ENCODE measurements around the gene EEF2K. TPM values are rescaled to one million over a fixed set of nuclear protein-coding genes. Genes with fewer than 3 reads are reported as not detected.

The EEF2K gene
- total and polyA plus RNA-seq, 2 of the 13 experiments (the other 11 are each of a cell fraction or from before 2014, with no cell fraction given): 22.0 to 23.8 TPM

DNA sequence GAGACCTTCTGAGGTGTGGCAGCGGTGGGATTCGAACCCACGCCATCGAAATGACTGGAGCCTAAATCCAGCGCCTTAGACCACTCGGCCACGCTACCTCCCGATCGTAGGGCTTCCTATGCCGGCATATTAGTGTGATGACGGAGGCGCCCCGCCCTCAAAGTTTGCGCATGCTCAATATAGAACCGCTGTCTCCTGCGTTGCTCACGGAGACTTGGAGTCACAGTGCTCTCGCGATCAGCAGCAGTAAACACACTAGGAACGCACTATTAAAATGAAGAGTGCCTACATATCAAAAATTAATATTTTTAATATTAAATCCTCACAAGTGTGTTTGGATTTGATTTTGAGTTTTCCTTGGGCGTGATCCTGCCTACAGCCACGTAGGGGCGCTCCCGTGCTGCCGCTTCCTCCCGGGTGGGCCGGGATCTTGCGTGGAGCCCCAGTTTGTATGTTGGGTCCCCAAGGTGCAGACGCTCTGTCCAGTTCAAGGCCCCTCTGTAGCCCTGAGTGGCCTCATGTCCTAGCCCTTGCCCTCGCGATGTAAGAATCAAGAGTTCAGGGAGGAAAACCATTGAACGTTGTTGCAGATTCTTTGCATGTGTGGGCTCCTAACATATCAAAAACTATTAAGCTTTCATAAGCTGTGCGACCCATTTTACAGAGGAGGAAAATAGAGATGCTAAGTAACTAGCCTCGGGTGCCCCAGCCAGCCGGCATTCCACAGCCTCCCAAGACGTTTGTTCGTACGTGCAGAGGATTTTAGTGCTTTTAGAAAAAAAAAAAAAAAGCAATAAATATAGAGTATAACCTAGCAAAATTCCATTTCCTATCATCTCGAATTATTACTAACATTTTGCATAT lies 10.2 kb upstream of the EEF2K start (continued):
- TF ChIP-seq, protein P1, sequence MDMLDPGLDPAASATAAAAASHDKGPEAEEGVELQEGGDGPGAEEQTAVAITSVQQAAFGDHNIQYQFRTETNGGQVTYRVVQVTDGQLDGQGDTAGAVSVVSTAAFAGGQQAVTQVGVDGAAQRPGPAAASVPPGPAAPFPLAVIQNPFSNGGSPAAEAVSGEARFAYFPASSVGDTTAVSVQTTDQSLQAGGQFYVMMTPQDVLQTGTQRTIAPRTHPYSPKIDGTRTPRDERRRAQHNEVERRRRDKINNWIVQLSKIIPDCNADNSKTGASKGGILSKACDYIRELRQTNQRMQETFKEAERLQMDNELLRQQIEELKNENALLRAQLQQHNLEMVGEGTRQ (IDR thresholded peaks at IDR 0.05; ENCODE audit: low read depth, low read length): no peak
- TF ChIP-seq, protein P1 (CRISPR knock-in tag; IDR thresholded peaks at IDR 0.05; ENCODE audit: borderline replicate concordance): no peak
- TF ChIP-seq SP2 (CRISPR knock-in tag; IDR thresholded peaks at IDR 0.05) (no peak), NCOA1 (CRISPR knock-in tag; IDR thresholded peaks at IDR 0.05) (peak; percentile 24; the same call in 1 of the 2 replicates), LCORL (IDR thresholded peaks at IDR 0.05) (no peak), LCORL (CRISPR knock-in tag; IDR thresholded peaks at IDR 0.05) (peak; percentile 64; the same call in 1 of the 2 replicates), NFRKB (IDR thresholded peaks at IDR 0.05) (no peak), ZFYVE20 (CRISPR knock-in tag; IDR thresholded peaks at IDR 0.05; ENCODE audit: borderline replicate concordance, low read depth) (no peak), ZNF777 (CRISPR knock-in tag; IDR thresholded peaks at IDR 0.05) (no peak), ZNF878 (CRISPR knock-in tag; IDR thresholded peaks at IDR 0.05) (peak; percentile 98), ZNF773 (CRISPR knock-in tag; IDR thresholded peaks at IDR 0.05; ENCODE audit: borderline replicate concordance) (no peak; the same call in 1 of the 2 replicates), SP140L (CRISPR knock-in tag; IDR thresholded peaks at IDR 0.05; ENCODE audit: borderline replicate concordance) (0 out of 2 replicates have a peak, but pooled peaks have one; percentile 86), RARA (CRISPR knock-in tag; IDR thresholded peaks at IDR 0.05) (0 out of 2 replicates have a peak, but pooled peaks have one; percentile 44), SRSF9 (IDR thresholded peaks at IDR 0.05; ENCODE audit: borderline replicate concordance, insufficient read depth, low read depth, low read length, poor library complexity, severe bottlenecking) (no peak), ZNF883 (CRISPR knock-in tag; IDR thresholded peaks at IDR 0.05; ENCODE audit: not compliant biosample characterization) (peak; percentile 70), ZC3H4 (CRISPR knock-in tag; IDR thresholded peaks at IDR 0.05; ENCODE audit: borderline replicate concordance) (no peak; the same call in 1 of the 2 replicates), NFAT5 (CRISPR knock-in tag; IDR thresholded peaks at IDR 0.05) (no peak), ZNF138 (CRISPR knock-in tag; IDR thresholded peaks at IDR 0.05; ENCODE audit: low read depth) (peak; percentile 95; the same call in 1 of the 2 replicates), ZNF790 (CRISPR knock-in tag; IDR thresholded peaks at IDR 0.05; ENCODE audit: borderline replicate concordance) (no peak), MBNL3 (CRISPR knock-in tag; conservative IDR thresholded peaks at IDR 0.05) (no peak), THAP8 (CRISPR knock-in tag; IDR thresholded peaks at IDR 0.05; ENCODE audit: borderline replicate concordance) (no peak), NRL (CRISPR knock-in tag; IDR thresholded peaks at IDR 0.05; ENCODE audit: borderline replicate concordance) (peak; percentile 91; the same call in 1 of the 2 replicates)

Measured in HepG2 (cell line).